ENCODE results near the gene ESYT2.

DNA sequence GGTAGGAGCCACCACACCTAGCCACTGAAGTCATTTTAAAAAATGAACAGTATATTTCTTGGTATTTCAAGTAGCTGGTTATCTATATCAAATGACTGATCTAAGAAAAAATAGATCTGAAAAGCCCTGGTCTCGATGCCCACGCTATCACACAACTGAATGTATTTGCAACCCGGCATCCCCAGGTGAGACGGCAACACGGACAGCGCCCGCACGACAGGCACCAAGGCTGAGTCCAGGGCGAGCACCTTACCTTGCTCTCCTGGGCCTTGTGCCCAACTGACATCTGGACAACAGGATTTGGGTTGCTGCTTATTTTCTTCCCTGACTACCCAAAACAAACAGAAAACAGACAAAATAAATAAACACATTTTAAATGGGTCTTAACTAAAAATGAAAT is 79.9 kb downstream of the ESYT2 start:
- TF ChIP-seq GATA2 (IDR thresholded peaks at IDR 0.05; ENCODE audit: low read depth, low read length): no peak
- TF ChIP-seq GATA3 (IDR thresholded peaks at IDR 0.05; ENCODE audit: low read depth, low read length): no peak

Data from SH-SY5Y (cell line).